A172 (cell line): Measurements from ENCODE around the gene TXNDC2. TPM values are rescaled to one million over a fixed set of nuclear protein-coding genes. Genes with fewer than 3 reads are reported as not detected.
"Not testable (repeated sequence)": the region's sequence is repeated elsewhere in the genome, so short reads cannot be mapped to it uniquely, and the experiment has no call there.

Source experiments
- DNase-seq: peaks from one replicate; pipeline ENCODE4 v3.0.0-alpha.2; 2015; ENCODE audit warnings: low spot score
- total RNA-seq: library from RNA; depleted of rRNA; stranded (reverse); fragments of >200 nt; shearing (Covaris generic); gene quantifications from 2 replicates; pipeline ENCODE4 v1.2.3, GENCODE V29; 2014

Gene TXNDC2
- total RNA-seq, 1 experiment from 2014 or later: 0.26 TPM

- DNase-seq: no peak
Measured at GRCh38 chr18:9884090-9884489, 1.7 kb upstream of the TXNDC2 start.

- no peak for DNase-seq
Measured at GRCh38 chr18:9884532-9885140, 1.1 kb upstream of the TXNDC2 start.

- no peak for DNase-seq
Measured at GRCh38 chr18:9886005-9886348, 204 bp downstream of the TXNDC2 start.

- no peak for DNase-seq
Measured at GRCh38 chr18:9887992-9888391, 2.2 kb downstream of the TXNDC2 start.

DNA sequence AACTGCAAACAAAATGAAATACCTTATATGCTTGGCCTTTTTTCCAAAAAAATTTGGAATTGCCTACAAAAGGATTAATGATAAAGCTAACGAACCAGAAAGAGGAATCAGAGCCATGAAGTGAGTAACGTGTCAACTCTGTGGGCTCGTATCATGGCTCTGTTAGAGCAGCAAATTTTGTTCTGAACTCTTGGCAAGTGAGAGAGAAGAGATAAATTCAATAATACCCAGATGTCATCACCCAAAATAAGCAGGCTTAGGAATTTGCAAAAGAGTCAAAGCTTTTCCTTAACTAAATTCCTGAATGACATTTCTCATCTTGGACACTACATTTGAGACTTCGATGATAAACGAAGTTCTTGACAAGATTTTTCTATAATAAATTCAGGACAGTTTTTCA is 4.4 kb downstream of the TXNDC2 start:
- DNase-seq: no peak

DNA sequence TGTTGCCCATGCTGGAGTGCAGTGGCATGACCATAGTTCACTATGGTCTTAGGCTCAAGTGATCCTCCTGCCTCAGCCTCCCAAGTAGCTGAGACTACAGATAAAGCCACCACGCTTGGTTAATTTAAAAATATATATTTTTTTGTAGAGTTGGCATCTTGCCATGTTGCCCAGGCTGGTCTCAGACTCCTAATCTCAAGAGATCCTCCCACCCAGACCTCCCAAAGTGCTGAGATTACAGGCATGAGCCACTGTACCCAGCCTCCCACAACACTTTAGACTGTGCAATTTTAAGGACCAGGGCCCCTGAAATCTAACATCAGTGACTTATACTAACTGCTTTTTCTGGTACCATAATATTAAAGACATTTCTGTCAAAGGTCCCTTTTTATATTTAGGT is 5.2 kb downstream of the TXNDC2 start:
- DNase-seq: no peak

GRCh38 chr18:9891515-9891914 is 5.7 kb downstream of the TXNDC2 start:
- not testable (repeated sequence) for DNase-seq

- DNase-seq: no peak
Measured at GRCh38 chr18:9894454-9895068, 8.8 kb downstream of the TXNDC2 start.

DNA sequence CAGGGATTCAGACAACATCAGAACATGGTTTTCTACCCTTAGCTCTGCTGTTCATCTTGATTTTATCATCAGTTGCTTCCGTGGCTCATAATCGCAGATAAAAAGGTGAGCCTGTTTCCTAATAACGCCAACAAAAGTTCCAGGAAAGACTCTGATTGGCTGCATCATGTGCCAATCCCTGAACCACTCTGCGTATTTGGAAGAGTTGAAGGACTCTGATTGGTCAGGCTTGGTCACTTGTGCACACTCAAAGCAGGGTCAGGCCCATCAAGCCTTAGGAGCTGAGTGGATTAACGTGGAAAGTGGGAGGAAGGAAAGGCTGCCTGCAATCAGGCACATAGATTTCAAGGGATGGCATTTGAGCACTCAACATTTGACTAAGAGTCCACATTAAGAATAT is 11.4 kb downstream of the TXNDC2 start:
- no peak for DNase-seq

DNA sequence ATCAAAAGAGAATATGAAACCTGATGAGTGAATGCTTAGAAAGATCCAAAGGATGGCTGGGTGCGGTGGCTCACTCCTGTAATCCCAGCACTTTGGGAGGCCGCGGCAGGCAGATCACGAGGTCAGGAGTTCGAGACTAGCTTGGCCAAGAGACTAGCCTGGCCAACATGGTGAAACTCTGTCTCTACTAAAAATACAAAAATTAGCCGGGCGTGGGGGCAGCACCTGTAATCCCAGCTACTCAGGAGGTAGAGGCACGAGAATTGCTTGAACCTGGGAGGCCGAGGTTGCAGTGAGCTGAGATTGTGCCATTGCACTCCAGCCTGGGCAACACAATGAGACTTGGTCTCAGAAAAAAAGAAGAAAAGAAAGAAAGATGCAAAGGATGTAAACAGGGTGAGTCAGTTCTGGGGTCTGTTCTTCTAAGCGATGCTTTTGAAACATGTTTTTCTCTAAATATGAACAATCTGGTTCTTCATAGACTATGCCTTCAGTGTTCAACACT is 12.1 kb downstream of the TXNDC2 start:
- DNase-seq: not testable (repeated sequence)

DNA sequence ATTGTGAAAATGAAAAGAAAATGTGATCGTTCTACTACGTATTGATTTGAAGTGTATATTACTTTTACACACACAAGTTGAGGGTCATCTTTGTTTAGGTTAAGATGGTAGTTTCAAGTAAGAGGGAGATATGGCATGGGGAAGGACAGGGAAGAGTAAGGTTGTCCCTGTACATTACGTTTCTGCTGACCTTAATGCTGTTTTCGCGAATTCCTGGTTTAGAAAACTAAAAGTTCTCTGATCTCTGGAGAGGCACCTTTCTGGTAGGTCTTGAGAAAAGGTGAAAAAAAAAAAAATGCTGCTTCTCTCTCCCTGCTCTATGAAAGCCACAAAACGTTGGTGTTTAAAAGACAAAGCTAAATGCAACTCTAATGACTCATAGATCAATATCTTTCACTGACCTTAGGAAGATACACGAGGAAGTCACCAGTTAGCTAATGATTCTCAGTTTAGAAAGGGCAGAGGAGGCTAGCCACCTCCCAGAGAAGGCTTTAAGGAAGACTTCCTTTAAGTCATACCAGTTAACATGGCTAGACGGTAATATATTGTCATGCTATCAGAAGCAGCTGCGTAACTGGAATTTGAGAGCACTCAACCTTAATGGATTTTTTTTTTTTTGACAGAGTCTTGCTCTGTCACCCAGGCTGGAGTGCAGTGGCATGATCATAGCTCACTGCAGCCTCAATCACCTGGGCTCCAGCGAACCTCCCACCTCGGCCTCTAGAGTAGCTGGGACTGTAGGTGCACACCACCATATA is 13.2 kb downstream of the TXNDC2 start:
- DNase-seq: peak; percentile 79

- DNase-seq: not testable (repeated sequence)
Measured at GRCh38 chr18:9899550-9899930, 13.8 kb downstream of the TXNDC2 start.

DNA sequence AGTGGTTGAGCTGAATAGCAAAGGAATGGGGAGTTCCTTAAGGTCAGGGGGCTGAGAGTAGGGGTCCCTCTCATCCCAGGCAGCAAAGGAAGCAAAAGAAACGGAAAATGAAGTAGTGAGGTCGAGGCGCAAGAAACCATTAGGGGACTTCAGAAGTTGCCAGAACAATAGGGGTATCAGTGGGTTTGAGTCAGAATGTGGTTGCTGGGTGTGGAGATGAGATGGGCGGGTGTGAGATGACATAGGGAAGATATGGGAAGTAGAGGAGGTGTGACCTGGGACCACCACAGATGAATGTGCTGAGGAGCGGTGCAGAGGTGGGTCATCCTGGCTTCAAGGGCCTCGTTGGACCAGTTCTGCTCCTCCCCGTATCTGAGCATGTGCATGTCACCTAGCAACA is 14.9 kb downstream of the TXNDC2 start:
- DNase-seq: no peak

DNA sequence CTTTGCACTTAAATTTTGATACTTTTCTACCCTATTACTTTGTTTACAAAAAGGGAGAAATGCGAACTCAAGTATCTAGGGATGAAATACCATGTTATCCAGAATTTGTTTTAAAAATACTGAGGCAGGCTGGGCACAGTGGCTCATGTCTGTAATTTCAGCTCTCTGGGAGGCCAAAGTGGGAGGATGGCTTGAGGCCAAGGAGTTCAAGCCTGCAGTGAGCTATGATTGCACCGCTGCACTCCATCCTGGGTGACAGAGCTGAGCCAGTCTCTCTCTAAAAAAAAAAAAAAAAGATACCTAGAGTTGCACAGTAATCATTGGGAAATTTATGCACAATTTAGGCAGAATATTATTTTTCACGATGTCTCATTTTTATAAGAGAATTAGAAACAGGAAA is 15.6 kb downstream of the TXNDC2 start:
- DNase-seq: no peak

- not testable (repeated sequence) for DNase-seq
Measured at GRCh38 chr18:9902264-9902663, 16.5 kb downstream of the TXNDC2 start.

- DNase-seq: no peak
Measured at GRCh38 chr18:9902832-9903231, 17.1 kb downstream of the TXNDC2 start.

DNA sequence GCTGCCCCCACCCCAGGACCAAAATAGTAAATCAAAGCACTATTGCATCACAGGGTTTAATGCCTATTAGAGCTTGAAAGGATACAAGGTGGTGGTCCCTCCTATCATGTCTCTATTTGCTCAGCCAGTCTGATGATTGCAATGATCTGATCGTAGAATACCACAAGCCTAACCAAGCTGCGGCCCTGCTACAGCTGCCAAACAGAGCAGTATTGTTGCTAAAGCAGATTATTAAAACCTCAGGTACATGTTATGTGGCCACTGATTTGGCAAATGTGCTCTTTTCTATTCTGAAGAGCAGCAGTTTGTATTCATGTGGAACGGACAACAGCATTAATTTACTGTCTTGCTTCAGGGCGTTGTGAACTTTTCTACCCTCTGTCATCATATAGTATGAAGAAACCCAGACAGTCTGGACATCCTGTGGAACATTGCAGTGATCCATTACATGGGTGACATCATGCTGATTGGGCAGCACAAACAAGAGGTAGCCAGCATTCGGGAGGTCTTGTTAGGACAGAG is 19.7 kb downstream of the TXNDC2 start:
- no peak for DNase-seq

- no peak for DNase-seq
Measured at GRCh38 chr18:9906481-9906880, 20.7 kb downstream of the TXNDC2 start.

DNA sequence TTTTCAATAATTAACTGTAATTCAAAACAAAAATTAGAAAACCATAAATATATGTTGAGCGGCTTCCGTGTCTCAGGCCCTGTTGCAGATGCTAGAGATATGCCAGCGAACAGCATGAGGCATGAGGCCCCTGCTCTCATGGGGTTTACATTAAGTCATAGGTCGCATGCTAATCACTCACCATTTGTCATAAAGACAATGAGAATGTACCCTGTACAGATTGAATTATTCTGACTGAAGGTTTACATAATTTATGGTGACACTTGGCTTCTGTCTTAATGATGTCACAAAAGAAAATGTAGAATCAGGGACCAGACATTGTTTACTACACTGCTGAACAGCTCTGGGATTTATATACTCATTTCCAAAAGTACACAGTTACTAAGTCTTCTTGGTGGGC is 22.1 kb downstream of the TXNDC2 start:
- DNase-seq: no peak

DNA sequence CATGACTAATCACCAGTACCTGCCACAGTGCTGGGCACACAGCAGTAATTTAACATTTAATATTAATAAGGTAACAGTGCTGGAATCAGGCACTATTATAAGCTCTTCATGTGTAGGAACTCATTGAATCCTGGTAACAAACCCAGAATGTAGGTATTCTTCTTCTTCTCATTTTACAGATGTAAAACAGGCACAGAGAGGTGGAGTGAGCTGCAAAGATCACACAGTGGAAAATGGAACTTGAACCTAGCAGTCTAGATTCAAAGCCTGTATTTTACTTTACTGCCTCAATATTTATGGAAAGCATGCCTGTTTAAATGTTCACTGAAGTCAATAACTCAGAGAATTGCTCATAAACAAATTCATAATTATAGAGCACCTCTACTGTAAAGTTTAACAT is 24.3 kb downstream of the TXNDC2 start:
- no peak for DNase-seq

DNA sequence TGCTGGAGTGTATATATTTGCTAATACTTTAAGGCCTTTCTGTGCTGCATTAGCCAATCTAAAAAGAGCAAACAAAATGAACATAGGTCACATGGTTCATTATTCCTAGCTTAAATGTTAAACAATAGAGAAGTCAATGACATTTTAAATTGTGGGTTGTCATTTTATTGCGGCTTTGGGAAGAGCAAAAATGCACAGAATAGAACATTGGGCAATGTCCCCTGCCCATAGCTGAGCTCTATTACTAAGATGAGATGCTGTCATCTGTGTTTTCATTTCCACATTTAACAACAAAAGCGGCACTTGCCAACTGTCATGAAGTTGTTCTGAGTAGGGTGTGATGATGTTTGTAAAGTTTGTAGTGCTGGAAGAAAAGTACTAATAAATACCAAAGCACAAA is 24.9 kb downstream of the TXNDC2 start:
- DNase-seq: no peak

DNA sequence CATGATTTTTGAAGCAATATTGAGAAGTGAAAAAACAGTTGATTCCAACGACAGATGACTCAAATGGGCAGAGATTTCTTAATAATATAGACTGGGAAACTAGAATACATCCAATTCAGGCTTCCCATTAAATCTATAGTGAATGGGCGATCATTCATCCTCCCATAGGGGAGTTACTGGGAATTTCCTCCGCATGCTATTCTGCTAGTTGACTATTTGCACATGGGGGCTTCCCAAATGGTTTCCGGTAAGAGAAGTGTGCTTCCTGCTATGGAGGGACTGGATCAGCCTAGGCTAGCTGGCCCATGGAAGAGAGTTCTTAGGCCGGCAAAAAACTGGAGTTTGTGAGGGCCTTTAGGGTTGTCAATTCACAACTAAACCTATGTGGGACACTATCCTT is 25.5 kb downstream of the TXNDC2 start:
- no peak for DNase-seq

DNA sequence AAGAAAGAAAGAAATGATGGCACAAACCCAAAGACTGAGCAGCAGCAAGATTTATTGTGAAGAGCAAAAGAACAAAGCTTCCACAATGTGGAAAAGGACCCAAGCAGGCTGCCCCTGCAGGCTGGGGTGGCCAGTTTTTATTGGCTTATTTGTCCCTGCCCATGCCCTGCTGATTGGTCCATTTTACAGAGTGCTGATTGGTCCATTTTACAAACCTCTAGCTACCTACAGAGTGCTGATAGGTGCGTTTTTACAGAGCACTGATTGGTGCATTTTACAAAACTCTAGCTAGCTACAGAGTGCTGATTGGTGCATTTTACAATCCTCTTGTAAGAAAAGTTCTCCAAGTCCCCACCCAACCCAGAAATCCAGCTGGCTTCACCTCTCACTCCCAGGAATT is 26.5 kb downstream of the TXNDC2 start:
- peak; percentile 31 for DNase-seq
